B cell (primary cell): Measurements from ENCODE around the gene ESCO1.

ENCODE experiments used
- EZH2 ChIP-seq: IDR thresholded peaks from 2 replicates; pipeline ENCODE4 v1.6.1; 2012; ENCODE audit warnings: borderline replicate concordance, low read depth, mild to moderate bottlenecking, moderate library complexity, low read length; ENCODE audit not compliant: insufficient read depth, poor library complexity, severe bottlenecking
- TF ChIP-seq, protein P1 (sequence below): fragments of 200-600 bp; IDR thresholded peaks from one replicate; pipeline ENCODE4 v1.8.0; 2022; ENCODE audit warnings: antibody characterized with exemption, mild to moderate bottlenecking

DNA sequence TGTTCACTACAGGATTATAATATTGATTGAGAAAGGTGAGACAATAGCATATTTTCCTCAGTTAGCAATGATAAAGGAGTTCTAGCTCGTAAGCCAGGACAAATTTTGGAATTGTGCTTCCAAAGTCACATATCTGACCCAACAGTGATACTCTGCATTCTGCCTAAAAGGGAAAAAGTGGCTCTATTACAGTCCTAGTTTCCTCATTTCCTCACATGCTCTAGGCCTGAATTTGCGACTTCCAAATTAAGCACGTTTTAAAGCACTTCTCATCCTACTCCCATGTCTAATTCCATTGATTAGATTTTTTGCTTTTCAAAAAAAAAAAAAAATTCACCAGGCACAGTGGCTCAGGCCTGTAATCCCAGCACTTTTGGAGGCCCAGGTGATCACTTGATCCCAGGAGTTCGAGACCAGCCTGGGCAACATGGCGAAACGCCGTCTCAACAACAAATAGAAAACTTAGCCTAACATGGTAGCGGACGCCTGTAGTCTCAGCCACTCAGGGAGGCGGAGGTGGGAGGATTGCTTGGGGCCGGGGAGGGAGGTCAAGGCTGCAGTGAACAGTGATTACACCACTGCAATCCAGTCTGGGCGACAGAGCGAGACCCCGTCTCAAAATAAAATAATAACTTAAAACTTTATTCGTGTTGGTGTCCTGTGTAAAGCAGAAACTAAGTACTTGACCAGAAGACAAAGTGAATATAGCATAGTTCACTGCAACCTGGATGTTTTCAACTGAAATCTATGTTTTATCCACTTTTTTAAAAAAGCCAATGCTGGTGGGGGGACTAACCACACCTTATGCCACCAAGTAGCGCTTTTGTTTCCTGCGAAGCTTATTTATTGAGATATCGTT is 1.5 kb downstream of the ESCO1 start:
- TF ChIP-seq, protein P1, sequence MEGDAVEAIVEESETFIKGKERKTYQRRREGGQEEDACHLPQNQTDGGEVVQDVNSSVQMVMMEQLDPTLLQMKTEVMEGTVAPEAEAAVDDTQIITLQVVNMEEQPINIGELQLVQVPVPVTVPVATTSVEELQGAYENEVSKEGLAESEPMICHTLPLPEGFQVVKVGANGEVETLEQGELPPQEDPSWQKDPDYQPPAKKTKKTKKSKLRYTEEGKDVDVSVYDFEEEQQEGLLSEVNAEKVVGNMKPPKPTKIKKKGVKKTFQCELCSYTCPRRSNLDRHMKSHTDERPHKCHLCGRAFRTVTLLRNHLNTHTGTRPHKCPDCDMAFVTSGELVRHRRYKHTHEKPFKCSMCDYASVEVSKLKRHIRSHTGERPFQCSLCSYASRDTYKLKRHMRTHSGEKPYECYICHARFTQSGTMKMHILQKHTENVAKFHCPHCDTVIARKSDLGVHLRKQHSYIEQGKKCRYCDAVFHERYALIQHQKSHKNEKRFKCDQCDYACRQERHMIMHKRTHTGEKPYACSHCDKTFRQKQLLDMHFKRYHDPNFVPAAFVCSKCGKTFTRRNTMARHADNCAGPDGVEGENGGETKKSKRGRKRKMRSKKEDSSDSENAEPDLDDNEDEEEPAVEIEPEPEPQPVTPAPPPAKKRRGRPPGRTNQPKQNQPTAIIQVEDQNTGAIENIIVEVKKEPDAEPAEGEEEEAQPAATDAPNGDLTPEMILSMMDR: no peak
- TF ChIP-seq EZH2: no peak
